ENCODE data around the gene ZDHHC5.

- TF ChIP-seq CTCF (IDR thresholded peaks at IDR 0.05): no peak
- TF ChIP-seq POLR2AphosphoS5 (IDR thresholded peaks at IDR 0.05): no peak
- no peak for TF ChIP-seq POLR2A (IDR thresholded peaks at IDR 0.05; ENCODE audit: low read depth)
- no peak for TF ChIP-seq EP300 (IDR thresholded peaks at IDR 0.05)
These were observed 13.3 kb downstream of the ZDHHC5 start for GRCh38 chr11:57681168-57681567.

Measured in esophagus muscularis mucosa (tissue), 4 donors.